NK-92 treated with Interleukin-12 subunit alpha and Interleukin-12 subunit beta, amount 100 ng/mL, for 24 hours (cell line): ENCODE data around the gene WIPF2.
"Not testable (repeated sequence)": the region's sequence is repeated elsewhere in the genome, so short reads cannot be mapped to it uniquely, and the experiment has no call there.

Experiments used
- DNase-seq: peaks from one replicate; lab custom pipeline; 2025; lab: John Stamatoyannopoulos, UW

The WIPF2 gene

GRCh38 chr17:40192961-40193360 is 26.1 kb upstream of the WIPF2 start:
- DNase-seq = no peak

- DNase-seq = no peak
Measured at GRCh38 chr17:40194821-40195220, 24.3 kb upstream of the WIPF2 start.

- DNase-seq = no peak
Measured at GRCh38 chr17:40197550-40197949, 21.6 kb upstream of the WIPF2 start.

GRCh38 chr17:40197965-40198456 is 21.1 kb upstream of the WIPF2 start:
- not testable (repeated sequence) for DNase-seq

- no peak for DNase-seq
Measured at GRCh38 chr17:40198576-40198975, 20.5 kb upstream of the WIPF2 start.

GRCh38 chr17:40203131-40203530 is 16.0 kb upstream of the WIPF2 start:
- DNase-seq = no peak

GRCh38 chr17:40206193-40206592 is 12.9 kb upstream of the WIPF2 start:
- not testable (repeated sequence) for DNase-seq

- no peak for DNase-seq
Measured at GRCh38 chr17:40209404-40210093, 9.6 kb upstream of the WIPF2 start.

- not testable (repeated sequence) for DNase-seq
Measured at GRCh38 chr17:40213914-40214313, 5.2 kb upstream of the WIPF2 start.

GRCh38 chr17:40218006-40218739 is 931 bp upstream of the WIPF2 start:
- DNase-seq = no peak

- DNase-seq = peak; percentile 62
Measured at GRCh38 chr17:40219594-40220338, 662 bp downstream of the WIPF2 start.

GRCh38 chr17:40224718-40225550 is 5.8 kb downstream of the WIPF2 start:
- no peak for DNase-seq

GRCh38 chr17:40229146-40229545 is 10.0 kb downstream of the WIPF2 start:
- not testable (repeated sequence) for DNase-seq

GRCh38 chr17:40230670-40231069 is 11.6 kb downstream of the WIPF2 start:
- no peak for DNase-seq

GRCh38 chr17:40231928-40232327 is 12.8 kb downstream of the WIPF2 start:
- DNase-seq = not testable (repeated sequence)

- no peak for DNase-seq
Measured at GRCh38 chr17:40241252-40241834, 22.2 kb downstream of the WIPF2 start.

GRCh38 chr17:40242774-40243173 is 23.7 kb downstream of the WIPF2 start:
- no peak for DNase-seq

GRCh38 chr17:40243761-40244160 is 24.7 kb downstream of the WIPF2 start:
- DNase-seq = no peak

GRCh38 chr17:40244255-40244654 is 25.2 kb downstream of the WIPF2 start:
- DNase-seq = no peak

- no peak for DNase-seq
Measured at GRCh38 chr17:40247926-40248495, 28.9 kb downstream of the WIPF2 start.

GRCh38 chr17:40248507-40248906 is 29.4 kb downstream of the WIPF2 start:
- DNase-seq = no peak
